Neural cell (in vitro differentiated cells): ENCODE measurements around the gene MTLN. TPM values are rescaled to one million over a fixed set of nuclear protein-coding genes. Genes with fewer than 3 reads are reported as not detected.
"Not testable (repeated sequence)": the region's sequence is repeated elsewhere in the genome, so short reads cannot be mapped to it uniquely, and the experiment has no call there.

ENCODE experiments used
- H2AFZ ChIP-seq: fragments of 200-600, 300-800 bp; sonication (generic), shearing (Covaris generic); 2 replicates; pipeline ENCODE4 v1.6.0; 2014; ENCODE audit warnings: low read depth, mild to moderate bottlenecking, antibody characterized with exemption, low read length, moderate library complexity
- H3F3A ChIP-seq: fragments of 200-600 bp; shearing (Covaris generic); 2 replicates; pipeline ENCODE4 v1.6.1; 2016; ENCODE audit warnings: mild to moderate bottlenecking, moderate library complexity, mixed read lengths, antibody characterized with exemption, low read length; ENCODE audit not compliant: insufficient read depth, poor library complexity, severe bottlenecking
- H3K27ac ChIP-seq: fragments of 200-600, 300-800 bp; sonication (generic), shearing (Covaris generic); 2 replicates; pipeline ENCODE4 v1.5.1; 2014; ENCODE audit warnings: mild to moderate bottlenecking, low read length, moderate library complexity
- H3K27me3 ChIP-seq: fragments of 300-800, 200-600 bp; sonication (generic), shearing (Covaris generic); 2 replicates; pipeline ENCODE4 v1.6.0; 2014; ENCODE audit warnings: mild to moderate bottlenecking, low read depth, low read length, moderate library complexity; ENCODE audit not compliant: insufficient read depth
- H3K36me3 ChIP-seq: fragments of 300-800, 200-600 bp; sonication (generic), shearing (Covaris generic); 2 replicates; pipeline ENCODE4 v1.5.1; 2014; ENCODE audit warnings: mild to moderate bottlenecking, antibody characterized with exemption, low read length, moderate library complexity; ENCODE audit not compliant: insufficient read depth
- H3K4me2 ChIP-seq: fragments of 300-800, 200-600 bp; sonication (generic), shearing (Covaris generic); 2 replicates; pipeline ENCODE4 v1.6.0; 2014; ENCODE audit warnings: mild to moderate bottlenecking, low read length
- H3K4me3 ChIP-seq: fragments of 300-800, 200-600 bp; sonication (generic), shearing (Covaris generic); 2 replicates; pipeline ENCODE4 v1.5.1; 2014; ENCODE audit warnings: mild to moderate bottlenecking, low read length, moderate library complexity
- H3K79me2 ChIP-seq: fragments of 200-600 bp; shearing (Covaris generic); replicated peaks from 2 replicates; pipeline ENCODE4 v1.6.0; 2014; ENCODE audit warnings: mild to moderate bottlenecking, low read length, moderate library complexity; ENCODE audit not compliant: insufficient read depth
- H3K9ac ChIP-seq: fragments of 300-800, 200-600 bp; sonication (generic), shearing (Covaris generic); 2 replicates; pipeline ENCODE4 v1.6.1; 2016; ENCODE audit warnings: mild to moderate bottlenecking, low read length, mixed read lengths
- H3K9me2 ChIP-seq: fragments of 200-600 bp; shearing (Covaris generic); 2 replicates; pipeline ENCODE4 v1.6.1; 2016; ENCODE audit warnings: mild to moderate bottlenecking, low read length, mixed read lengths; ENCODE audit not compliant: insufficient read depth
- H3K9me3 ChIP-seq: fragments of 200-600, 300-800 bp; sonication (generic), shearing (Covaris generic); 2 replicates; pipeline ENCODE4 v1.6.1; 2016; ENCODE audit warnings: mild to moderate bottlenecking, mixed run types, low read length, moderate library complexity, mixed read lengths
- H4K20me1 ChIP-seq: fragments of 200-600 bp; shearing (Covaris generic); 2 replicates; pipeline ENCODE4 v1.6.1; 2016; ENCODE audit warnings: mild to moderate bottlenecking, mixed run types; ENCODE audit not compliant: insufficient read depth
- EP300 ChIP-seq: fragments of 450-650 bp; conservative IDR thresholded peaks from 2 replicates; pipeline ENCODE4 v1.6.1; 2014; ENCODE audit warnings: antibody characterized with exemption, mild to moderate bottlenecking, moderate library complexity; ENCODE audit not compliant: poor library complexity, severe bottlenecking
- EZH2 ChIP-seq: fragments of 200-600, 300-800 bp; shearing (Covaris generic), sonication (generic); IDR thresholded peaks from 2 replicates; pipeline ENCODE4 v1.6.1; 2014; ENCODE audit warnings: antibody characterized with exemption, low read length, borderline replicate concordance, mild to moderate bottlenecking; ENCODE audit not compliant: insufficient read depth, poor library complexity, severe bottlenecking
- MXI1 ChIP-seq: fragments of 450-650 bp; conservative IDR thresholded peaks from 2 replicates; pipeline ENCODE4 v1.6.1; 2014; ENCODE audit warnings: antibody characterized with exemption, mild to moderate bottlenecking; ENCODE audit not compliant: poor library complexity, severe bottlenecking
- POLR2AphosphoS5 ChIP-seq: IDR thresholded peaks from 2 replicates; pipeline ENCODE4 v1.6.1; 2012
- RAD21 ChIP-seq: fragments of 450-650 bp; conservative IDR thresholded peaks from 2 replicates; pipeline ENCODE4 v1.6.1; 2014; ENCODE audit warnings: antibody characterized with exemption, mild to moderate bottlenecking, moderate library complexity
- SMC3 ChIP-seq: fragments of 450-650 bp; conservative IDR thresholded peaks from 2 replicates; pipeline ENCODE4 v1.6.1; 2014; ENCODE audit warnings: antibody characterized with exemption, mild to moderate bottlenecking, moderate library complexity; ENCODE audit not compliant: poor library complexity
- TAF1 ChIP-seq: IDR thresholded peaks from 2 replicates; pipeline ENCODE4 v1.6.1; 2012; ENCODE audit warnings: low read depth
- polyA minus RNA-seq: library from RNA; depleted of rRNA, polyadenylated mRNA; stranded (reverse); fragments of >200 nt; gene quantifications from 2 replicates; pipeline ENCODE4 v1.2.3, GENCODE V29; 2014
- polyA plus RNA-seq: library from polyadenylated mRNA; depleted of rRNA; stranded (reverse); fragments of >200 nt; gene quantifications from 2 replicates; pipeline ENCODE4 v1.2.3, GENCODE V29; 2014
- TF ChIP-seq, protein P1 (sequence below): fragments of 450-650 bp; IDR thresholded peaks from 2 replicates; pipeline ENCODE4 v1.5.1; 2014; ENCODE audit warnings: antibody characterized with exemption, mild to moderate bottlenecking, moderate library complexity; ENCODE audit not compliant: poor library complexity, severe bottlenecking
- TF ChIP-seq, protein P2 (sequence below): IDR thresholded peaks from 2 replicates; pipeline ENCODE4 v1.6.1; 2012; ENCODE audit warnings: borderline replicate concordance

MTLN gene, protein sequence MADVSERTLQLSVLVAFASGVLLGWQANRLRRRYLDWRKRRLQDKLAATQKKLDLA
- polyA plus RNA-seq = 55.6 and 102 TPM in 2 replicates
- 30.1 and 35.3 TPM in 2 replicates for polyA minus RNA-seq

DNA sequence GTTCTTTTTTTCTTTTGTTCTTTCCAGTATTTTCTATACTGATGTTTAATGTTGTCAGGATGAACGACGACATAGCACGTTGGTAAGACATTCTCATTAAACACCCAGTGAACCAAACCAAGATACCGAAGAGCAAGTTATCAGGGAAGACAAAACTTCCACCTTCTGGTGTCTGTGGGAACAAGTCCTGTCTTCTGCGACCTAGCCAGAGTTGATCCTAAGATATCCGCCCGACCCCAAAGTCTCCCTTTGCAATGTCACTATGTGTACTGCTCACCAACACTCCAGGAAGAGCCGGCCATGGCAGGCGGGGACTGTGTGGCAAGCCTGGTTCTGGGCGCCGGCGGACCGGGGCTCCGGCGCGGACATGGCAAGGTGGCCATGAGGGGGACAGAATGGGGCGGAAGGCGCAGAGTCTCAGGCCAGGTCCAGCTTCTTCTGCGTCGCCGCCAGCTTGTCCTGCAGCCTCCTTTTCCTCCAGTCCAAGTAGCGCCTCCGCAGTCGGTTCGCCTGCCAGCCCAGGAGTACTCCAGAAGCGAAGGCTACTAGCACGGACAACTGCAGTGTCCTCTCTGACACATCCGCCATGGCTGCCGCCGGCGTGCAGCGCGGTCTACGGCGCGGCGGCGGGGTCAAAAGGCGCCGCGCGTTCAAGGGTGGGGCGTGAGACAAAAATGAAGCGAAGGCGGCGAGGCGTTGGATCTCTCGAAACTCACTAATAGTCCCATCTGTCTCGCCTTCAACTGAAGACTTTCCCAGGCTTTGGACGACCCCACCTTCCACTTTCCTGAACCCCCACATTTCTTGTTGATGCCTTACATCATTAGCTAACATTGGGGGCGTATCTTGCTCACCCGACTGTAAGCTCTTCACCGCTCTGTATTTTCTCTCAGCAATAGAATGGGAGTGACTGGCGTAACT is at the start of gene MTLN:
Gene MTLN, minus strand, starts transcription at position 610 of the 921 bp plus-strand sequence. Its CDS starts 22 bp downstream, at position 588.
- TF ChIP-seq EZH2 = no peak
- TF ChIP-seq POLR2AphosphoS5 = peak; percentile 92
- TF ChIP-seq TAF1 = peak; percentile 71
- no peak for TF ChIP-seq SMC3
- no peak for TF ChIP-seq RAD21
- peak; percentile 89 for TF ChIP-seq MXI1
- peak; percentile 62 for TF ChIP-seq EP300
- TF ChIP-seq, protein P1, sequence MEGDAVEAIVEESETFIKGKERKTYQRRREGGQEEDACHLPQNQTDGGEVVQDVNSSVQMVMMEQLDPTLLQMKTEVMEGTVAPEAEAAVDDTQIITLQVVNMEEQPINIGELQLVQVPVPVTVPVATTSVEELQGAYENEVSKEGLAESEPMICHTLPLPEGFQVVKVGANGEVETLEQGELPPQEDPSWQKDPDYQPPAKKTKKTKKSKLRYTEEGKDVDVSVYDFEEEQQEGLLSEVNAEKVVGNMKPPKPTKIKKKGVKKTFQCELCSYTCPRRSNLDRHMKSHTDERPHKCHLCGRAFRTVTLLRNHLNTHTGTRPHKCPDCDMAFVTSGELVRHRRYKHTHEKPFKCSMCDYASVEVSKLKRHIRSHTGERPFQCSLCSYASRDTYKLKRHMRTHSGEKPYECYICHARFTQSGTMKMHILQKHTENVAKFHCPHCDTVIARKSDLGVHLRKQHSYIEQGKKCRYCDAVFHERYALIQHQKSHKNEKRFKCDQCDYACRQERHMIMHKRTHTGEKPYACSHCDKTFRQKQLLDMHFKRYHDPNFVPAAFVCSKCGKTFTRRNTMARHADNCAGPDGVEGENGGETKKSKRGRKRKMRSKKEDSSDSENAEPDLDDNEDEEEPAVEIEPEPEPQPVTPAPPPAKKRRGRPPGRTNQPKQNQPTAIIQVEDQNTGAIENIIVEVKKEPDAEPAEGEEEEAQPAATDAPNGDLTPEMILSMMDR = no peak
- TF ChIP-seq, protein P2, sequence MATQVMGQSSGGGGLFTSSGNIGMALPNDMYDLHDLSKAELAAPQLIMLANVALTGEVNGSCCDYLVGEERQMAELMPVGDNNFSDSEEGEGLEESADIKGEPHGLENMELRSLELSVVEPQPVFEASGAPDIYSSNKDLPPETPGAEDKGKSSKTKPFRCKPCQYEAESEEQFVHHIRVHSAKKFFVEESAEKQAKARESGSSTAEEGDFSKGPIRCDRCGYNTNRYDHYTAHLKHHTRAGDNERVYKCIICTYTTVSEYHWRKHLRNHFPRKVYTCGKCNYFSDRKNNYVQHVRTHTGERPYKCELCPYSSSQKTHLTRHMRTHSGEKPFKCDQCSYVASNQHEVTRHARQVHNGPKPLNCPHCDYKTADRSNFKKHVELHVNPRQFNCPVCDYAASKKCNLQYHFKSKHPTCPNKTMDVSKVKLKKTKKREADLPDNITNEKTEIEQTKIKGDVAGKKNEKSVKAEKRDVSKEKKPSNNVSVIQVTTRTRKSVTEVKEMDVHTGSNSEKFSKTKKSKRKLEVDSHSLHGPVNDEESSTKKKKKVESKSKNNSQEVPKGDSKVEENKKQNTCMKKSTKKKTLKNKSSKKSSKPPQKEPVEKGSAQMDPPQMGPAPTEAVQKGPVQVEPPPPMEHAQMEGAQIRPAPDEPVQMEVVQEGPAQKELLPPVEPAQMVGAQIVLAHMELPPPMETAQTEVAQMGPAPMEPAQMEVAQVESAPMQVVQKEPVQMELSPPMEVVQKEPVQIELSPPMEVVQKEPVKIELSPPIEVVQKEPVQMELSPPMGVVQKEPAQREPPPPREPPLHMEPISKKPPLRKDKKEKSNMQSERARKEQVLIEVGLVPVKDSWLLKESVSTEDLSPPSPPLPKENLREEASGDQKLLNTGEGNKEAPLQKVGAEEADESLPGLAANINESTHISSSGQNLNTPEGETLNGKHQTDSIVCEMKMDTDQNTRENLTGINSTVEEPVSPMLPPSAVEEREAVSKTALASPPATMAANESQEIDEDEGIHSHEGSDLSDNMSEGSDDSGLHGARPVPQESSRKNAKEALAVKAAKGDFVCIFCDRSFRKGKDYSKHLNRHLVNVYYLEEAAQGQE = no peak
- Histone ChIP-seq H2AFZ (peak within 1 kb of the TSS; percentile 92), H3K4me3 (peak within 1 kb of the TSS; percentile 91), H3K36me3 (no peaks in the 10 kb centered on the region), H3K9ac (peak within 1 kb of the TSS; percentile 84), H3K27me3 (no peaks in the 10 kb centered on the region), H3K79me2 (peaks cover 16% of the 10 kb centered on the region), H3K9me2 (no peaks in the 10 kb centered on the region), H3F3A (no peaks in the 10 kb centered on the region), H3K9me3 (no peaks in the 10 kb centered on the region), H3K27ac (peak within 1 kb of the TSS; percentile 64), H4K20me1 (no peaks in the 10 kb centered on the region), H3K4me2 (peak within 1 kb of the TSS; percentile 74)

DNA sequence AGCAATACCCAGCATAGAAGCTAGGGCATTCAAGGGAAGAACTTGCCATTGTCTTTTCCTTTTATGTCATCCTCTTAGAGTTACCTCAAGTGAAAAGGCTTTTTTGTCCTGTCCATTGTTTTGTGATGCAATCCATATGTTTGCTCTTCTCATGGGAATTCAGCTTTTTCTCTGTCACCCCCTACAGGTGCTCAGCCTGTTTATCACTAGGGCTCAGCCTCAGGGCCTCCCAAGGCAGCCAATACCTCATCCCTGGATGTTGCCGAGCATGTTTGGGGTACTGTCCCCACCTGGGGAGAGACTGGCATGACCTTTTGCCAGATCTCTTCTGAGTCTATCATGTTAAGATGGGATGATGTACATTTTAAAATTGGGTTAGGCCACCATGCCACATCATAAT is 49.6 kb upstream of the MTLN start:
- H3K79me2 ChIP-seq, H4K20me1 ChIP-seq, H3K9me2 ChIP-seq, H3K27me3 ChIP-seq, H3K27ac ChIP-seq, H2AFZ ChIP-seq, H3K4me3 ChIP-seq, H3F3A ChIP-seq, H3K36me3 ChIP-seq, H3K9ac ChIP-seq, H3K9me3 ChIP-seq, H3K4me2 ChIP-seq: not testable (repeated sequence)

DNA sequence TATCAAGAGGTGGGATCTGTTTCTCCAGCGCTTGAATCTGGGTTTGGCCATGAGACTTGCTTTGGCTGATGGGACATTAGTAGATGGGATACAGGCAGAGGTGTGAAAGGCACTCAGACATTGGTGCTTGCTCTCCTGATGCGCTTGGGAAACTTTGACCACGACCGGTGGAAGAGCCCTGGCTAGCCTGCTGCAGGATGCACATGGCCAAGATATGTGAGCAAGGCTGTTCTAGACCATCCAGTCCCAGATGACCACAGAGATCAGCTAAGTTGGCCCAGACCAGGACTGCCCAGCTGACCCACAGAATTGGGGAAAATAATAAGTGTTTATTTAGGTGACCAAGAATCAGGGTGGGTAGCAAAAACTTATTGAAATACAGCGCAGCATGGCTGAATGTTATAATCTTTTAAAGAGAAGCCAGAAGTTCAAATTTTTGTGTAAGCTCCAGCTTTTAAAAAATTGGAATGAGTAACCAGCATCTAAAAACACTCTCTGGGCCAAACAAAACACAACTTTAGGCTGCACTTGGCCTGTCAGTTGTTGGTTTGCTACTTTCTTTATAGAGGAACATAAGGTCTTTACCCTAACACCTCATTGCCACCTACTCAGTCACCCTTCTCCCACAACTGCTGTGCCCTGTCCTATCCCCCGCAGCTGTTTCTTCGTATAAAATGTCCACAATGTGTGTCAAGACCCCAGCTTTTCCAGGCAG is 35.9 kb upstream of the MTLN start:
- H4K20me1 ChIP-seq, H3K27me3 ChIP-seq, H3K36me3 ChIP-seq, H3K9me2 ChIP-seq, H3K27ac ChIP-seq, H3K4me2 ChIP-seq, H3F3A ChIP-seq, H3K79me2 ChIP-seq, H3K9ac ChIP-seq, H3K9me3 ChIP-seq, H3K4me3 ChIP-seq, H2AFZ ChIP-seq: not testable (repeated sequence)

DNA sequence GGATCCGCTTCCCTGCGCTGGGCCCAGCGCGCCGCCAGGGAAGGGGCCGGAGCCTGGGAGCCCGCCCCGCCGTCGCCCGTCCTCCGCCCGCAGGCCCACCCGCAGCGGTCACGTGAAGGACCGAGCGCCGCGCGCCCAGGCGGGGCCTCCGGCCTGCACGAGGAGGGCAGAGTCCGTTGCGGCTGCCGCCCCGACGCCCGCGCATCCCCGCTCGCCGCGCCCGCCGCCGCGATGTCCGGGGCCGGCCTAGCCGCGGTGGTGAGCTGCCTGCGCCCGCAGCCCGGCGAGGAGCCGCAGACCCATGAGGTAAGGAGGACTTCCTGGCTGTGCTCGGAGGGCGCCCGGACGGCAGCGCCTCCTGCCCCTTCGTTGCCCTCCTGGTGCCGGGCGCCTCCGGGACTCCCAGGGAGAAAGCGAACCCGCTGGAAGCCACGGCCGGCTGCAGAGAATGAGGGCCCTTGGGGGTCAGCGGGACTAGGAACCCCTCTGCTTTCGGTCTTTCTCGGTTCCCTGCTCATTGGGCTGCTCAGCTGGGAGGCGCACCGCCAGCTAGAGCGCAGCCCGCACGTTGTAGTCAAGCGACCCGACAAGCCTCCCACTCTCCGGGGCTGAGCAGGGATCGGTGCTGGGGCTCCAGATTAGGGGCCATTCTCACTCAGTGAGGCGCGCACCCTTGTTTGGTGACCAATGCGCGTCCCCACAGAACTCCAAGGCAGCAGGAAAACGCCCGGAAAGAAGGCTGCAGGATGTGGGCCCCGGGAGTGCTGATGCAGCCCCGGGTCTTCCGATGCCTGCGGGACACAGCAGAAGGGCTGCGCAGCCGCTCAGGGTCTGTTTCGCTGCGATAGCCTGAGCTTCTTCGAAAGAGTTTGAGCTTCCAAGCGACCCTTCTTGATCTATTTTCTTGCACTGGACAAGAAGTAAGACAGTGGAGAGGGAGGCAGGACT is 33.4 kb upstream of the MTLN start:
- not testable (repeated sequence) for H3K9ac ChIP-seq, H3K4me3 ChIP-seq, H3K27me3 ChIP-seq, H3K9me3 ChIP-seq, H4K20me1 ChIP-seq, H3K4me2 ChIP-seq, H3K27ac ChIP-seq, H3K79me2 ChIP-seq, H3K9me2 ChIP-seq, H3K36me3 ChIP-seq, H2AFZ ChIP-seq, H3F3A ChIP-seq
